Neuronal stem cell (in vitro differentiated cells): ENCODE measurements around the gene MAFG. TPM values are rescaled to one million over a fixed set of nuclear protein-coding genes. Genes with fewer than 3 reads are reported as not detected.

ENCODE experiments used
- DNase-seq: peaks from one replicate; pipeline ENCODE4 v3.0.0-alpha.2; 2013; ENCODE audit warnings: low spot score
- H2AFZ ChIP-seq: one replicate; pipeline ENCODE4 v1.6.1; 2013; ENCODE audit warnings: mild to moderate bottlenecking, low read length, inconsistent platforms
- H2AK5ac ChIP-seq: 2 replicates; pipeline ENCODE4 v1.6.1; 2013; ENCODE audit warnings: low read depth, mild to moderate bottlenecking, inconsistent platforms, low read length, moderate library complexity, mixed read lengths
- H2BK120ac ChIP-seq: 2 replicates; pipeline ENCODE4 v1.6.1; 2013; ENCODE audit warnings: low read depth, mild to moderate bottlenecking, inconsistent platforms, low read length, moderate library complexity, mixed read lengths
- H2BK12ac ChIP-seq: one replicate; pipeline ENCODE4 v1.6.1; 2013; ENCODE audit warnings: low read length, inconsistent platforms
- H2BK15ac ChIP-seq: 2 replicates; pipeline ENCODE4 v1.6.1; 2013; ENCODE audit warnings: mild to moderate bottlenecking, low read length, inconsistent platforms, mixed read lengths
- H2BK5ac ChIP-seq: one replicate; pipeline ENCODE4 v1.6.1; 2013; ENCODE audit warnings: inconsistent platforms, mild to moderate bottlenecking, low read length, moderate library complexity
- H3K14ac ChIP-seq: one replicate; pipeline ENCODE4 v1.6.1; 2013; ENCODE audit warnings: low read length, inconsistent platforms
- H3K18ac ChIP-seq: 2 replicates; pipeline ENCODE4 v1.6.1; 2013; ENCODE audit warnings: low read length, inconsistent platforms
- H3K23ac ChIP-seq: 2 replicates; pipeline ENCODE4 v1.6.1; 2013; ENCODE audit warnings: low read depth, mild to moderate bottlenecking, mixed read lengths, low read length, inconsistent platforms; ENCODE audit not compliant: poor library complexity
- H3K27ac ChIP-seq: replicated peaks from 3 replicates; pipeline ENCODE4 v1.5.1; 2013; ENCODE audit warnings: low read length, inconsistent platforms
- H3K27me3 ChIP-seq, 3 experiments: 2 replicates each; pipeline ENCODE4 v1.6.1; 2013; ENCODE audit warnings: low read length in 3 of 3, mild to moderate bottlenecking in 2 of 3, inconsistent platforms in 1 of 3, low read depth in 1 of 3, mixed read lengths in 1 of 3, moderate library complexity in 1 of 3; ENCODE audit not compliant: control insufficient read depth in 3 of 3, insufficient read depth in 3 of 3
- H3K36me3 ChIP-seq, 2 donors: replicated peaks in 1 of 2; 2 replicates each; pipeline ENCODE4 v1.6.1; 2013; ENCODE audit warnings: low read length in 2 of 2; ENCODE audit not compliant: control insufficient read depth in 2 of 2, insufficient read depth in 2 of 2
- H3K4ac ChIP-seq: 2 replicates; pipeline ENCODE4 v1.6.1; 2013; ENCODE audit warnings: inconsistent platforms, mild to moderate bottlenecking, low read length, moderate library complexity
- H3K4me1 ChIP-seq, 2 donors: 1 replicate in 1 of 2; 2 replicates in 1 of 2; pipeline ENCODE4 v1.6.1; 2013; ENCODE audit warnings: low read length in 2 of 2, low read depth in 1 of 2; ENCODE audit not compliant: control insufficient read depth in 2 of 2, insufficient read depth in 1 of 2
- H3K4me2 ChIP-seq: one replicate; pipeline ENCODE4 v1.6.1; 2013; ENCODE audit warnings: mild to moderate bottlenecking, low read length, inconsistent platforms; ENCODE audit not compliant: insufficient read depth, poor library complexity, severe bottlenecking
- H3K4me3 ChIP-seq, 2 donors: 2 replicates each; pipeline ENCODE4 v1.5.1; 2013; ENCODE audit warnings: low read length in 2 of 2, mild to moderate bottlenecking in 2 of 2, inconsistent platforms in 1 of 2, moderate library complexity in 1 of 2
- H3K79me1 ChIP-seq: one replicate; pipeline ENCODE4 v1.6.1; 2013; ENCODE audit warnings: low read depth, mild to moderate bottlenecking, inconsistent platforms, low read length, moderate library complexity
- H3K9ac ChIP-seq: one replicate; pipeline ENCODE4 v1.6.1; 2013; ENCODE audit warnings: mild to moderate bottlenecking, low read depth, low read length, inconsistent platforms; ENCODE audit not compliant: poor library complexity
- H3K9me3 ChIP-seq, 2 donors: replicated peaks in 1 of 2; 2 replicates each; pipeline versions ENCODE3 to v1.6.1; 2013; ENCODE audit warnings: low read length in 2 of 2, mild to moderate bottlenecking in 2 of 2, inconsistent platforms in 1 of 2, low read depth in 1 of 2, mixed read lengths in 1 of 2, moderate library complexity in 1 of 2; ENCODE audit not compliant: control insufficient read depth in 2 of 2, insufficient read depth in 1 of 2
- H4K8ac ChIP-seq: one replicate; pipeline ENCODE4 v1.6.1; 2013; ENCODE audit warnings: low read depth, mild to moderate bottlenecking, inconsistent platforms, low read length, moderate library complexity
- H4K91ac ChIP-seq: one replicate; pipeline ENCODE4 v1.6.1; 2013; ENCODE audit warnings: low read length, low read depth, mild to moderate bottlenecking, inconsistent platforms; ENCODE audit not compliant: poor library complexity
- WGBS, 2 donors: extraction: QIAGEN DNeasy Blood & Tissue Kit; methylation state at CpG; one replicate each; pipeline ENCODE4 v1.1.7; 2013; ENCODE audit warnings: missing lambda C conversion rate in 2 of 2, mixed read lengths in 1 of 2; ENCODE audit not compliant: insufficient read length in 2 of 2, insufficient replicate concordance in 1 of 2; ENCODE audit errors: extremely low coverage in 2 of 2; 5-methylcytosine and 5-hydroxymethylcytosine counted together
- polyA plus RNA-seq, 2 experiments: library from polyadenylated mRNA; stranded (reverse); fragments of 200-250 nt; gene quantifications; one replicate each; pipeline ENCODE4 v1.2.3, GENCODE V29; 2013

Gene MAFG
- polyA plus RNA-seq (2013, experiment 1 of 2) = 16.1 TPM
- 17.2 TPM for polyA plus RNA-seq (2013, experiment 2 of 2)

DNA sequence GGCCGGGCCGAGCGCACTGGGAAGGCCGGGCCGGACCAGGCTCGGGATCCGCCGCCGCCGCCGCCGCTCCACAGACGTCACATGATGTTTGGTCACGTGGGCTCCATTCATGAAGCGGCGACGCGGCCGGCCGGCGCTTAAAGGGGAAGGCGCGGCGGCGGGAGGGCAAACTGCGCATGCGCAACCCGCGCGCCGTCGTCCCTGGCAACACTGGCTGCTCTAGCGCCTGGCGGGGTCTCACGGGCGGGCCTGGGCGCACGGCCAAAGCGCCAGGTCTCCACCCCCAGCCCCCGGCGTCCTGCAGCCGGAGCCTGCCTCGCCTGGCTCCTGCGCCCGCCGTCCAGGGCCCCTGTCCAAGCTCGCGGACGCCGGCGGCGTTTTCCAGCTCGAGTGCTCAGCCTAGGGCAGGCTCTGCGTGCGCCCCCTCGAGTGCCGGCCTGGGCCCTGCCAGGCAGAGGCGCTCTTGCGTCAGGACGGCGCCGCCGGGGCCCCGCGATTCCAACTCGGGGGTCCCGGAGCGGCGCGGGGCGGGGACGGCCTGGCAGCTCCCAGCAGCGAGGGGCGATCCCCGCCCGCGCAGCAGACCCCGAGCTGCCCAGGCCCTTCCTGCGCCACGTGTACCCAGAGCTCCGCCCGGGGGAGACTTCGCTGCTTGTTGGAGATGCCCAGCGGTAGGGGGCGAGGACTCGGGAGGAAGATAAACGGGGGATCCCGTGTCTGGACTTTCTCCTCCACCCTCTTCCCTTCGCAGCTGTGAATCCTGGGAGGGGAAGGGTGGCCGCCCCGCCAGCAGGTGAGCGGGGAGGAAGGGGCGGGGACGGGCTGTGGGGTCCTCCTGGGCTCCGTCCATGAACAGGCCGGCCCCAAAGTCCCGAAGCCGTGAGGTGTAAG, at the start of gene MAFG:
TSS of gene MAFG (minus strand) at position 83 of the 891 bp plus-strand sequence. CDS start 4,550 bp downstream, outside the sequence.
- peak; percentile 98 for DNase-seq
- peak within 1 kb of the TSS; percentile 97 for H2AK5ac ChIP-seq
- peak within 1 kb of the TSS; percentile 61 for H3K27ac ChIP-seq
- no peak within 1 kb of the TSS for H4K91ac ChIP-seq
- H2BK5ac ChIP-seq = peak within 1 kb of the TSS; percentile 90
- peak within 1 kb of the TSS; percentile 93 for H3K4me2 ChIP-seq
- H3K9ac ChIP-seq = peak within 1 kb of the TSS; percentile 97
- H3K27me3 ChIP-seq = peaks cover 0 to 10% (median 0%) of the 10 kb centered on the region in 3 experiments
- peak within 1 kb of the TSS; percentile 89 for H2BK15ac ChIP-seq
- peak within 1 kb of the TSS; percentile 72 for H2BK120ac ChIP-seq
- H3K9me3 ChIP-seq = peaks cover 0 to under 1% of the 10 kb centered on the region in 2 donors
- H3K36me3 ChIP-seq = peaks cover 3% of the 10 kb centered on the region in 2 donors
- H3K4ac ChIP-seq = peak within 1 kb of the TSS; percentile 93
- H3K18ac ChIP-seq = peak within 1 kb of the TSS; percentile 97
- H2AFZ ChIP-seq = peak within 1 kb of the TSS; percentile 99
- H4K8ac ChIP-seq = peak within 1 kb of the TSS; percentile 43
- H3K79me1 ChIP-seq = peaks cover 39% of the 10 kb centered on the region
- H3K23ac ChIP-seq = peak within 1 kb of the TSS; percentile 98
- no CpG with 5 or more reads among the region's 98 CpGs for WGBS, 2 donors
- peak within 1 kb of the TSS; percentile 74 to 95 for H3K4me3 ChIP-seq
- peaks cover 22 to 33% of the 10 kb centered on the region in 2 donors for H3K4me1 ChIP-seq
- H2BK12ac ChIP-seq = peak within 1 kb of the TSS; percentile 97
- H3K14ac ChIP-seq = peak within 1 kb of the TSS; percentile 97

DNA sequence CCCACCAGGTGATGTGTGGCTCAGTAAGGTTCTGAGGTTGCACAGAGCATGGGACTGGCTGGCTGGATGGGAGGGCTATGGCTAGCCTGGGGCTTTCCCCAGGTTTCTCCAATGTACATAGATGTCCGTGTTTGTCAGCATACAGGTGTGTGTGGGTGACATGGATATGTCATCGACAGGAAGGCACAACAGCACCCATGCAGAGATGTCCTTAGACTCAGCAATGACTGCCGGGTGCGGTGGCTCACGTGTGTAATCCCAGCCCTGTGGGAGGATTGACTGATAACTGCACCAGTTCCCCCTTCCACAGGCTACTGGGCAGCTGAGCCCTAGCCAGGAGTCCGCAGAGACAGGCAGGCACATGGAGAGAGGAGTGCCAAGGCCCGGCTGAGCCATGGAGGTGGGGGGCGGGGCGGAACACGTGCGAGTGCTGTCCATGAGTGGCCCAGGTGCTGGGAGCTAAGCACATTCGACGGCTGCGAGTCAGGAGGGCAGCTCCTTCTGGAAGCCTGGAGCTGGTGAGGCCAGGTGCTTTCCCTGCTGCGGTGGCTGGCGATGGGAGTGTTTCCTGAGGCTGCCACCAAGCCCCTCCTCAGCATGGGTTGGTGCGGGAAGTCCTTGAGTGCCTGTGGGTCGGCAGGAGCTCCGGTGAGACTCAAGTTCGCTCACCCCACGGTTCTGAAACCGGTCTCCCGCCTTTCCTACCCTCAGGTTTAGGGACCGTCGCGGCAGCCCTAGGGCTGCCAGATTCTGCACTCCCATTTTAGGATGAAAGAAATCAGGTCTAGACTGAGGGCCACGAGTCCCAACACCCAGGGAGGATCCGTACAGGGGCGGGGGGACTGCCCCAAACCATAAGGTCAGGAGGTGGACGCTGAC, 49.0 kb upstream of the MAFG start:
- peak overlapping the region; percentile 99 for H2AK5ac ChIP-seq
- peak overlapping the region; percentile 73 for H2BK12ac ChIP-seq
- H4K8ac ChIP-seq = peak overlapping the region; percentile 96
- peaks cover 8% of the 10 kb centered on the region in 2 donors for H3K4me1 ChIP-seq
- H3K27ac ChIP-seq = no peak overlapping the region
- peaks cover 2% of the 10 kb centered on the region for H3K79me1 ChIP-seq
- H3K9ac ChIP-seq = peak overlapping the region; percentile 94
- peak overlapping the region; percentile 79 to 88 for H3K4me3 ChIP-seq
- H3K4ac ChIP-seq = peak overlapping the region; percentile 93
- H3K9me3 ChIP-seq = peaks cover 3 to 10% of the 10 kb centered on the region in 2 donors
- H3K36me3 ChIP-seq = peaks cover 2 to 22% of the 10 kb centered on the region in 2 donors
- H2BK120ac ChIP-seq = peak overlapping the region; percentile 72
- peak overlapping the region; percentile 95 for H2BK5ac ChIP-seq
- H4K91ac ChIP-seq = no peak overlapping the region
- H2AFZ ChIP-seq = peak overlapping the region; percentile 99
- H3K27me3 ChIP-seq = peaks cover 0 to 14% (median 0%) of the 10 kb centered on the region in 3 experiments
- peak overlapping the region; percentile 92 for H2BK15ac ChIP-seq
- H3K18ac ChIP-seq = peak overlapping the region; percentile 88
- WGBS, 2 donors = no CpG with 5 or more reads among the region's 30 CpGs
- H3K4me2 ChIP-seq = peak overlapping the region; percentile 93
- peak overlapping the region; percentile 98 for H3K23ac ChIP-seq
- DNase-seq = no peak
- H3K14ac ChIP-seq = peak overlapping the region; percentile 99

DNA sequence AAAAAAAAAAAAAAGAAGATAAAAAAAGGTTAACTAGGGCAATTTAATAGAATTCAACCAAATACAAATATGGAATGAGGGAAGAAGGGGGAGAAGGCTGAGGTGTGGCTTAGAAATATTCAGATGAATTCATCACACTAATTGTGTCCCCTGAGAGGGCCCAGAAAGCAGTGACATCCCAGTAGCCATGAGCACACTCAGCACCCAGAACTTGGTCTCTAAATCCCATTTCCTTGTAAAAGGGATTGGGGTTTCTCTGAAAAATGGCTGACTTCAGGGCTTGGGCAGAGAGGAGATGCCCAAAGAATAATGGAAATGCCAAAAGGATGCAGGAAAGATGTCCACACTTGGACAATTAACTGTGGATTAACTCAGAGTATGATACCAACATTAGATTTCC, 45.9 kb upstream of the MAFG start:
- no peak overlapping the region for H3K14ac ChIP-seq
- no peak overlapping the region for H2AFZ ChIP-seq
- H3K4ac ChIP-seq = no peak overlapping the region
- H3K9me3 ChIP-seq = peaks cover 3 to 10% of the 10 kb centered on the region in 2 donors
- H2AK5ac ChIP-seq = no peak overlapping the region
- H3K27ac ChIP-seq = no peak overlapping the region
- H2BK15ac ChIP-seq = no peak overlapping the region
- H3K4me2 ChIP-seq = no peak overlapping the region
- no peak overlapping the region for H3K4me3 ChIP-seq
- peaks cover under 1% of the 10 kb centered on the region for H3K79me1 ChIP-seq
- no peak overlapping the region for H4K91ac ChIP-seq
- no peak overlapping the region for H3K23ac ChIP-seq
- H2BK120ac ChIP-seq = no peak overlapping the region
- no peak overlapping the region for H3K9ac ChIP-seq
- H3K4me1 ChIP-seq = peaks cover 5 to 8% of the 10 kb centered on the region in 2 donors
- H3K36me3 ChIP-seq = no peaks in the 10 kb centered on the region
- H2BK5ac ChIP-seq = no peak overlapping the region
- peaks cover 0 to 14% (median 0%) of the 10 kb centered on the region in 3 experiments for H3K27me3 ChIP-seq
- no peak overlapping the region for H3K18ac ChIP-seq
- no peak overlapping the region for H4K8ac ChIP-seq
- no peak overlapping the region for H2BK12ac ChIP-seq
- no peak for DNase-seq
